K562 (cell line): ENCODE results near the gene EEPD1. TPM values are rescaled to one million over a fixed set of nuclear protein-coding genes. Genes with fewer than 3 reads are reported as not detected.

ENCODE experiments used
- CCAR2 ChIP-seq: fragments of 200-400 bp; formaldehyde crosslinking; IDR thresholded peaks from 2 replicates; pipeline ENCODE4 v1.6.1; 2017; ENCODE audit warnings: mild to moderate bottlenecking, low read depth, low read length
- CEBPB ChIP-seq: fragments of 450-650 bp; IDR thresholded peaks from 2 replicates; pipeline ENCODE4 v1.6.1; 2016; ENCODE audit warnings: missing genetic modification characterization, missing compliant biosample characterization
- HDAC1 ChIP-seq, 2 experiments: fragments of 450-650 bp; IDR thresholded peaks; 2 replicates each; pipeline ENCODE4 v1.6.1; 2016 to 2017; ENCODE audit warnings: inconsistent platforms in 1 of 2, mild to moderate bottlenecking in 1 of 2, moderate library complexity in 1 of 2
- RBM22 ChIP-seq: fragments of 200-400 bp; formaldehyde crosslinking; IDR thresholded peaks from 2 replicates; pipeline ENCODE4 v1.6.1; 2018; ENCODE audit warnings: low read length, low read depth; ENCODE audit not compliant: poor library complexity, severe bottlenecking
- TEAD1 ChIP-seq, 2 experiments: fragments of 450-650 bp in 1 of 2; sonication (generic) in 1 of 2; formaldehyde crosslinking; IDR thresholded peaks; 2 replicates each; pipeline versions ENCODE4 v1.4.0 to v1.8.0; 2020 to 2022; ENCODE audit warnings: mild to moderate bottlenecking in 2 of 2, missing genetic modification reagents in 1 of 2
- ZNF134 ChIP-seq: fragments of 250-450 bp; sonication (Bioruptor Pico); conservative IDR thresholded peaks from 2 replicates; pipeline ENCODE4 v1.4.0; 2020
- polyA plus RNA-seq, 8 experiments: library from polyadenylated mRNA; depleted of rRNA in 4 of 8; stranded (reverse) in 5 of 8; unstranded in 3 of 8; fragments of >200 nt; fragmentation: Nextera tagmentation in 2 of 8; fragmentation: Illumina TruSeq in 1 of 8; extraction: Ambion mirVana in 2 of 8; extraction: Trizol in 1 of 8; gene quantifications; 2 replicates each; pipeline versions ENCODE4 v1.2.1 to v1.2.3, GENCODE V29; 2011 to 2014; ENCODE audit warnings: inconsistent platforms in 1 of 8, missing spikeins in 1 of 8
- total RNA-seq, 7 experiments: library from RNA; depleted of rRNA in 6 of 7; stranded (reverse); fragments of >200 nt in 6 of 7; fragmentation: Illumina TruSeq in 2 of 7; extraction: Trizol in 2 of 7; gene quantifications; 2 replicates each; pipeline versions ENCODE4 v1.2.1 to v1.2.3, GENCODE V29; 2011 to 2021; ENCODE audit warnings: low replicate concordance in 1 of 7
- TF ChIP-seq, protein P1 (sequence below), 2 experiments: fragments of 450-650 bp; IDR thresholded peaks; 2 replicates each; pipeline ENCODE4 v1.6.1; 2016; ENCODE audit warnings: mild to moderate bottlenecking in 2 of 2, borderline replicate concordance in 1 of 2, low read depth in 1 of 2, moderate library complexity in 1 of 2
- TF ChIP-seq, protein P2 (sequence below), 2 experiments: fragments of 450-650 bp in 1 of 2; sonication (generic) in 1 of 2; formaldehyde crosslinking in 1 of 2; IDR thresholded peaks; 2 replicates each; pipeline versions ENCODE4 v1.7.1 to v1.9.0; 2016 to 2022; ENCODE audit warnings: inconsistent platforms in 1 of 2, mild to moderate bottlenecking in 1 of 2, missing genetic modification reagents in 1 of 2

Gene EEPD1
- total and polyA plus RNA-seq, 9 of the 15 experiments (the other 6 are each of a cell fraction or from before 2014, with no cell fraction given), result 0.01 to 1.5 (median 0.74) TPM; not detected in 1

DNA sequence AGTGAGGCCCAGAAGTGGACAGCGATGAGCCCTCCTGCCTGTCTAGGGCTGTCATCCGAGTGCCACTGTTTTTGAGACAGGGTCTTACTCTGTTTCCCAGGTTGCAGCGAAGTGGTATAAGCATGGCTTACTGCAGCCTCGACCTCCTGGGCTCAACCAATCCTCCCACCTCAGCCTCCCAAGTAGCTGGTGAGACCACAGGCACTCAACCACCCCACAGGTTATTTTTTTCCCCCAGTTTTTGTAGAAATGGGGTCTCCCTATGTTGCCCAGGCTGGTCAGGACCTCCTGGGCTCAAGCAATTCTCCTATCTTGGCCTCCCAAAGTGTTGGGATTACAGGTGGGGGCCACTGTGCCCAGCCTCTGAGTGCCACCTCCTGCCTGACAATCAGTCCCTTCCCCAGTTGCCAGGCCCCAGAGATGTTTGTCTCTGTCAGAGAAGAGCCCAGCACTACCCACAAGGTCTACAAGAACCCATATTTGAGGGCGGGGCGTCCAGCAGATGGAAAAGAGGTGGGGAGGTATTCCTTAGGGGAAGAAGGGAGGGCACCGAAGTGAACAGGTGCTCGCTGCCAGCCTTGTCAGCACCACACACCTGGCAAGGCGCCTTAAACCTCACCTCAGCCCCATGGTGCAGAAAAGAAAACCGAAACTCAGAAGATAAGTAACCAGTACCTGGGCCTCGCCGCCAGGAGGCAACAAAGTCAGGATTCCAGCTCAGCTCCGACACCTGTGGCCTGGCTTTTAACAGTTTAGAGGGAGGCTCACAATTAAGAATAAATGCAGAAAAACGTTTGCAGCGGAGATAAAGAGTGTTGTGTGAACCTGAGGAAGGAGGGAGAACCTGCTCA, 159.2 kb downstream of the EEPD1 start (continued):
- TF ChIP-seq, protein P1, sequence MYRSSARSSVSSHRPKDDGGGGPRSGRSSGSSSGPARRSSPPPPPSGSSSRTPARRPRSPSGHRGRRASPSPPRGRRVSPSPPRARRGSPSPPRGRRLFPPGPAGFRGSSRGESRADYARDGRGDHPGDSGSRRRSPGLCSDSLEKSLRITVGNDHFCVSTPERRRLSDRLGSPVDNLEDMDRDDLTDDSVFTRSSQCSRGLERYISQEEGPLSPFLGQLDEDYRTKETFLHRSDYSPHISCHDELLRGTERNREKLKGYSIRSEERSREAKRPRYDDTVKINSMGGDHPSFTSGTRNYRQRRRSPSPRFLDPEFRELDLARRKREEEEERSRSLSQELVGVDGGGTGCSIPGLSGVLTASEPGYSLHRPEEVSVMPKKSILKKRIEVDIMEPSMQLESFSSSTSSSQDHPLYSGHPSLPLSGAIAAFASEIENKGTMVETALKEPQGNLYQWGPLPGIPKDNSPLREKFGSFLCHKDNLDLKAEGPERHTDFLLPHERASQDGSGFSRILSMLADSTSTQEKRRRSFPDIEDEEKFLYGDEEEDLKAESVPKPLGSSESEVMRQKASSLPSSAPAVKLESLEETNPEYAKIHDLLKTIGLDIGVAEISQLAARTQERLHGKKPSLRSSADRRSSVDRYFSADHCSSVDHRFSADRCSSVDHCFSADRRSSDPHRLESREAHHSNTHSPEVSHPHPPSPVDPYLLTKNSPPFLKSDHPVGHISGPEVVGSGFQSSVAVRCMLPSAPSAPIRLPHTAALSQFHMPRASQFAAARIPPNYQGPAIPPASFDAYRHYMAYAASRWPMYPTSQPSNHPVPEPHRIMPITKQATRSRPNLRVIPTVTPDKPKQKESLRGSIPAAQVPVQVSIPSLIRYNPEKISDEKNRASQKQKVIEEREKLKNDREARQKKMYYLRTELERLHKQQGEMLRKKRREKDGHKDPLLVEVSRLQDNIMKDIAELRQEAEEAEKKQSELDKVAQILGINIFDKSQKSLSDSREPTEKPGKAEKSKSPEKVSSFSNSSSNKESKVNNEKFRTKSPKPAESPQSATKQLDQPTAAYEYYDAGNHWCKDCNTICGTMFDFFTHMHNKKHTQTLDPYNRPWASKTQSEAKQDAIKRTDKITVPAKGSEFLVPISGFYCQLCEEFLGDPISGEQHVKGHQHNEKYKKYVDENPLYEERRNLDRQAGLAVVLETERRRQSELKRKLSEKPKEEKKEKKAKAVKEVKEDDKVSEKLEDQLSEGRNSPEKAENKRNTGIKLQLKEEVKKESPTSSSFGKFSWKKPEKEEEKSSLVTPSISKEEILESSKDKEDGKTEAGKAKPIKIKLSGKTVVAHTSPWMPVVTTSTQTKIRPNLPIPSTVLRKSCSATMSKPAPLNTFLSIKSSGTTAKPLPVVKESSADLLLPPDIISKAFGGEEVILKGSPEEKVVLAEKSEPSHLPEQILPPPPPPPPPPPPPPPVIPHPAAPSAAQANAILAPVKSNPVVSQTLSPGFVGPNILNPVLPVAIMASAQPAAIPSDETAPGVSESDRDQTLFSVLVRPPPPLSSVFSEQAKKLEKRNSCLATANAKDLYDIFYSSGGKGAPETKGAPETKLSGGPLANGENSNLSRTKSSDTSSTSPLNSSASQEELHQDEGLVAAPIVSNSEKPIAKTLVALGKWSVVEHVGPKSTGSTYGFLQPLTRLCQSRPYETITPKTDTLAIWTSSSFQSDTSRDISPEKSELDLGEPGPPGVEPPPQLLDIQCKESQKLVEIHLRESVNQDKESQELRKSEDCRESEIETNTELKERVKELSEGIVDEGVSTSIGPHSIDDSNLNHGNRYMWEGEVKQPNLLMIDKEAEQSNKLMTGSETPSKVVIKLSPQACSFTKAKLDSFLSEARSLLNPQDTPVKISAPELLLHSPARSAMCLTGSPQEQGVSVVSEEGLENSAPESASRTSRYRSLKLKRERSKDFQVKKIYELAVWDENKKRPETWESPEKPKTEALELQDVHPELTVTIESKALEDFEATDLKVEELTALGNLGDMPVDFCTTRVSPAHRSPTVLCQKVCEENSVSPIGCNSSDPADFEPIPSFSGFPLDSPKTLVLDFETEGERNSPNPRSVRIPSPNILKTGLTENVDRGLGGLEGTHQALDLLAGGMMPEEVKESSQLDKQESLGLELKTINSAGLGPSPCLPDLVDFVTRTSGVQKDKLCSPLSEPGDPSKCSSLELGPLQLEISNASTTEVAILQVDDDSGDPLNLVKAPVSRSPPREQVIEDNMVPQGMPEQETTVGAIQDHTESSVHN (IDR thresholded peaks at IDR 0.05; ENCODE audit: borderline replicate concordance in 1 of 2, low read depth in 1 of 2), result no peak
- TF ChIP-seq CCAR2 (no peak), CEBPB (tag) (no peak), RBM22 (no peak), TEAD1 (CRISPR knock-in tag; IDR thresholded peaks at IDR 0.05) (peak; percentile 40 to 57; a peak in 1 of 4 replicates), HDAC1 (IDR thresholded peaks at IDR 0.05) (no peak), ZNF134 (no peak)
- TF ChIP-seq, protein P2, sequence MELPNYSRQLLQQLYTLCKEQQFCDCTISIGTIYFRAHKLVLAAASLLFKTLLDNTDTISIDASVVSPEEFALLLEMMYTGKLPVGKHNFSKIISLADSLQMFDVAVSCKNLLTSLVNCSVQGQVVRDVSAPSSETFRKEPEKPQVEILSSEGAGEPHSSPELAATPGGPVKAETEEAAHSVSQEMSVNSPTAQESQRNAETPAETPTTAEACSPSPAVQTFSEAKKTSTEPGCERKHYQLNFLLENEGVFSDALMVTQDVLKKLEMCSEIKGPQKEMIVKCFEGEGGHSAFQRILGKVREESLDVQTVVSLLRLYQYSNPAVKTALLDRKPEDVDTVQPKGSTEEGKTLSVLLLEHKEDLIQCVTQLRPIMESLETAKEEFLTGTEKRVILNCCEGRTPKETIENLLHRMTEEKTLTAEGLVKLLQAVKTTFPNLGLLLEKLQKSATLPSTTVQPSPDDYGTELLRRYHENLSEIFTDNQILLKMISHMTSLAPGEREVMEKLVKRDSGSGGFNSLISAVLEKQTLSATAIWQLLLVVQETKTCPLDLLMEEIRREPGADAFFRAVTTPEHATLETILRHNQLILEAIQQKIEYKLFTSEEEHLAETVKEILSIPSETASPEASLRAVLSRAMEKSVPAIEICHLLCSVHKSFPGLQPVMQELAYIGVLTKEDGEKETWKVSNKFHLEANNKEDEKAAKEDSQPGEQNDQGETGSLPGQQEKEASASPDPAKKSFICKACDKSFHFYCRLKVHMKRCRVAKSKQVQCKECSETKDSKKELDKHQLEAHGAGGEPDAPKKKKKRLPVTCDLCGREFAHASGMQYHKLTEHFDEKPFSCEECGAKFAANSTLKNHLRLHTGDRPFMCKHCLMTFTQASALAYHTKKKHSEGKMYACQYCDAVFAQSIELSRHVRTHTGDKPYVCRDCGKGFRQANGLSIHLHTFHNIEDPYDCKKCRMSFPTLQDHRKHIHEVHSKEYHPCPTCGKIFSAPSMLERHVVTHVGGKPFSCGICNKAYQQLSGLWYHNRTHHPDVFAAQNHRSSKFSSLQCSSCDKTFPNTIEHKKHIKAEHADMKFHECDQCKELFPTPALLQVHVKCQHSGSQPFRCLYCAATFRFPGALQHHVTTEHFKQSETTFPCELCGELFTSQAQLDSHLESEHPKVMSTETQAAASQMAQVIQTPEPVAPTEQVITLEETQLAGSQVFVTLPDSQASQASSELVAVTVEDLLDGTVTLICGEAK (IDR thresholded peaks at IDR 0.05), result no peak
- TF ChIP-seq, protein P2 (CRISPR knock-in tag; IDR thresholded peaks at IDR 0.05), result no peak
